GM23338 (cell line): ENCODE data around the gene NCK2. TPM values are rescaled to one million over a fixed set of nuclear protein-coding genes. Genes with fewer than 3 reads are reported as not detected.

Source experiments
- ATAC-seq: fragments of 200-7000 bp; cut with Tn5 transposase; 3 replicates; pipeline ENCODE4 v1.9.1; 2020
- DNase-seq: peaks from one replicate; pipeline ENCODE4 v3.0.0-alpha.2; 2015; ENCODE audit warnings: low spot score
- H2AFZ ChIP-seq: fragments of 200-600 bp; sonication (generic); 2 replicates; pipeline ENCODE4 v1.8.0; 2016; ENCODE audit warnings: antibody characterized with exemption, mild to moderate bottlenecking, moderate library complexity
- H3F3A ChIP-seq: fragments of 200-600 bp; sonication (generic); replicated peaks from 2 replicates; pipeline ENCODE4 v1.8.0; 2017; ENCODE audit warnings: antibody characterized with exemption, mixed run types, low read depth
- H3K27ac ChIP-seq: fragments of 200-600 bp; sonication (generic); 2 replicates; pipeline ENCODE4 v1.6.1; 2016; ENCODE audit warnings: low read depth
- H3K27me3 ChIP-seq: fragments of 200-600 bp; sonication (generic); 2 replicates; pipeline ENCODE4 v1.8.0; 2016; ENCODE audit warnings: mild to moderate bottlenecking, mixed run types, moderate library complexity; ENCODE audit not compliant: insufficient read depth
- H3K36me3 ChIP-seq: fragments of 200-600 bp; sonication (generic); 2 replicates; pipeline ENCODE4 v1.8.0; 2016; ENCODE audit warnings: mild to moderate bottlenecking; ENCODE audit not compliant: insufficient read depth
- H3K4me1 ChIP-seq: fragments of 200-600 bp; sonication (generic); 2 replicates; pipeline ENCODE4 v1.8.0; 2016; ENCODE audit warnings: mild to moderate bottlenecking, moderate library complexity; ENCODE audit not compliant: insufficient read depth
- H3K4me2 ChIP-seq: fragments of 200-600 bp; sonication (generic); 2 replicates; pipeline ENCODE4 v1.7.1; 2017; ENCODE audit warnings: mixed run types
- H3K4me3 ChIP-seq: fragments of 200-600 bp; sonication (generic); 2 replicates; pipeline ENCODE4 v1.6.1; 2016; ENCODE audit warnings: mixed run types
- H3K79me2 ChIP-seq: fragments of 200-600 bp; sonication (generic); replicated peaks from 2 replicates; pipeline ENCODE4 v1.8.0; 2017; ENCODE audit warnings: mild to moderate bottlenecking; ENCODE audit not compliant: insufficient read depth
- H3K9me2 ChIP-seq: fragments of 200-600 bp; sonication (generic); 2 replicates; pipeline ENCODE4 v1.8.0; 2017; ENCODE audit not compliant: insufficient read depth
- H4K20me1 ChIP-seq: fragments of 200-600 bp; sonication (generic); replicated peaks from 2 replicates; pipeline ENCODE4 v1.8.0; 2017; ENCODE audit warnings: mild to moderate bottlenecking; ENCODE audit not compliant: insufficient read depth
- H3K27ac Mint-ChIP-seq: 2 replicates; pipeline ENCODE4 v1.8.0; 2020; ENCODE audit warnings: inconsistent platforms, mild to moderate bottlenecking, moderate library complexity, mixed read lengths
- H3K27me3 Mint-ChIP-seq: 3 replicates; pipeline ENCODE4 v1.8.0; 2022; ENCODE audit warnings: low read depth, mild to moderate bottlenecking, moderate library complexity, mixed read lengths, inconsistent platforms; ENCODE audit not compliant: insufficient read depth, poor library complexity
- H3K36me3 Mint-ChIP-seq: 3 replicates; pipeline ENCODE4 v1.8.0; 2021; ENCODE audit warnings: low read depth, mild to moderate bottlenecking, inconsistent platforms, moderate library complexity, mixed read lengths
- H3K4me1 Mint-ChIP-seq: 3 replicates; pipeline ENCODE4 v1.8.0; 2020; ENCODE audit warnings: mild to moderate bottlenecking, inconsistent platforms, mixed read lengths
- H3K4me3 Mint-ChIP-seq: 3 replicates; pipeline ENCODE4 v1.8.0; 2021; ENCODE audit warnings: moderate library complexity, mild to moderate bottlenecking, inconsistent platforms, mixed read lengths
- H3K9me3 Mint-ChIP-seq: 3 replicates; pipeline ENCODE4 v1.8.0; 2020; ENCODE audit warnings: moderate library complexity, mild to moderate bottlenecking, inconsistent platforms, mixed read lengths
- EZH2 ChIP-seq: fragments of 200-600 bp; sonication (generic); IDR thresholded peaks from one replicate; pipeline ENCODE4 v1.8.0; 2017; ENCODE audit warnings: antibody characterized with exemption, mild to moderate bottlenecking, low read depth; ENCODE audit not compliant: unreplicated experiment
- polyA plus RNA-seq: library from polyadenylated mRNA; unstranded; fragments of >200 nt; fragmentation: Nextera tagmentation; extraction: Ambion mirVana; gene quantifications from 2 replicates; pipeline ENCODE4 v1.2.1, GENCODE V29; 2016
- total RNA-seq: library from RNA; depleted of rRNA; stranded (reverse); fragments of >200 nt; shearing (Covaris generic); gene quantifications from 2 replicates; pipeline ENCODE4 v1.2.3, GENCODE V29; 2014
- TF ChIP-seq, protein P1 (sequence below): fragments of 250-450 bp; sonication (Bioruptor Pico); IDR thresholded peaks from 2 replicates; pipeline ENCODE4 v1.5.0; 2020; ENCODE audit warnings: mild to moderate bottlenecking, moderate library complexity
- TF ChIP-seq, protein P2 (sequence below): IDR thresholded peaks from one replicate; pipeline ENCODE4 v1.6.1; 2018; ENCODE audit warnings: antibody characterized with exemption; ENCODE audit not compliant: unreplicated experiment

The NCK2 gene
- total and polyA plus RNA-seq, 2 experiments from 2014 or later, result 26.9 to 59.9 TPM

DNA sequence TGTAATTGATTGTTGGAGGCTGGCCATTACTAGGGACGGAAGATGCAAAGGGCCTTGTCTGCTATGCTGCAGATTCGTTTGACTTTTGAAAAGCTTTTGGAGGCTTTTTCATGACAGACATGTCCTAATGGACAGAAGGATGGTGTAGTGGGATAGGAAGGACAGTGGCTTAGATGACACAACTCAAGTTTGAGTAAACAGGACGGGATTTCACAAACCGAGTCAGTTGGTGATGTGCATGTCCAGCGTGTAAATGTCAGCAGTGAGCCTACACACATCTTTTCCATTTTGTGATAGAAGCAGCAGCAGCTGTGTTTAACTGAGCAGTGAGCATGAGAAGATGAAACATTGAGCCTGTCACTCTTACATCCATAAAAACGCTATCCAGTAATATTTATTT is 76.0 kb downstream of the NCK2 start (continued):
- TF ChIP-seq, protein P1, sequence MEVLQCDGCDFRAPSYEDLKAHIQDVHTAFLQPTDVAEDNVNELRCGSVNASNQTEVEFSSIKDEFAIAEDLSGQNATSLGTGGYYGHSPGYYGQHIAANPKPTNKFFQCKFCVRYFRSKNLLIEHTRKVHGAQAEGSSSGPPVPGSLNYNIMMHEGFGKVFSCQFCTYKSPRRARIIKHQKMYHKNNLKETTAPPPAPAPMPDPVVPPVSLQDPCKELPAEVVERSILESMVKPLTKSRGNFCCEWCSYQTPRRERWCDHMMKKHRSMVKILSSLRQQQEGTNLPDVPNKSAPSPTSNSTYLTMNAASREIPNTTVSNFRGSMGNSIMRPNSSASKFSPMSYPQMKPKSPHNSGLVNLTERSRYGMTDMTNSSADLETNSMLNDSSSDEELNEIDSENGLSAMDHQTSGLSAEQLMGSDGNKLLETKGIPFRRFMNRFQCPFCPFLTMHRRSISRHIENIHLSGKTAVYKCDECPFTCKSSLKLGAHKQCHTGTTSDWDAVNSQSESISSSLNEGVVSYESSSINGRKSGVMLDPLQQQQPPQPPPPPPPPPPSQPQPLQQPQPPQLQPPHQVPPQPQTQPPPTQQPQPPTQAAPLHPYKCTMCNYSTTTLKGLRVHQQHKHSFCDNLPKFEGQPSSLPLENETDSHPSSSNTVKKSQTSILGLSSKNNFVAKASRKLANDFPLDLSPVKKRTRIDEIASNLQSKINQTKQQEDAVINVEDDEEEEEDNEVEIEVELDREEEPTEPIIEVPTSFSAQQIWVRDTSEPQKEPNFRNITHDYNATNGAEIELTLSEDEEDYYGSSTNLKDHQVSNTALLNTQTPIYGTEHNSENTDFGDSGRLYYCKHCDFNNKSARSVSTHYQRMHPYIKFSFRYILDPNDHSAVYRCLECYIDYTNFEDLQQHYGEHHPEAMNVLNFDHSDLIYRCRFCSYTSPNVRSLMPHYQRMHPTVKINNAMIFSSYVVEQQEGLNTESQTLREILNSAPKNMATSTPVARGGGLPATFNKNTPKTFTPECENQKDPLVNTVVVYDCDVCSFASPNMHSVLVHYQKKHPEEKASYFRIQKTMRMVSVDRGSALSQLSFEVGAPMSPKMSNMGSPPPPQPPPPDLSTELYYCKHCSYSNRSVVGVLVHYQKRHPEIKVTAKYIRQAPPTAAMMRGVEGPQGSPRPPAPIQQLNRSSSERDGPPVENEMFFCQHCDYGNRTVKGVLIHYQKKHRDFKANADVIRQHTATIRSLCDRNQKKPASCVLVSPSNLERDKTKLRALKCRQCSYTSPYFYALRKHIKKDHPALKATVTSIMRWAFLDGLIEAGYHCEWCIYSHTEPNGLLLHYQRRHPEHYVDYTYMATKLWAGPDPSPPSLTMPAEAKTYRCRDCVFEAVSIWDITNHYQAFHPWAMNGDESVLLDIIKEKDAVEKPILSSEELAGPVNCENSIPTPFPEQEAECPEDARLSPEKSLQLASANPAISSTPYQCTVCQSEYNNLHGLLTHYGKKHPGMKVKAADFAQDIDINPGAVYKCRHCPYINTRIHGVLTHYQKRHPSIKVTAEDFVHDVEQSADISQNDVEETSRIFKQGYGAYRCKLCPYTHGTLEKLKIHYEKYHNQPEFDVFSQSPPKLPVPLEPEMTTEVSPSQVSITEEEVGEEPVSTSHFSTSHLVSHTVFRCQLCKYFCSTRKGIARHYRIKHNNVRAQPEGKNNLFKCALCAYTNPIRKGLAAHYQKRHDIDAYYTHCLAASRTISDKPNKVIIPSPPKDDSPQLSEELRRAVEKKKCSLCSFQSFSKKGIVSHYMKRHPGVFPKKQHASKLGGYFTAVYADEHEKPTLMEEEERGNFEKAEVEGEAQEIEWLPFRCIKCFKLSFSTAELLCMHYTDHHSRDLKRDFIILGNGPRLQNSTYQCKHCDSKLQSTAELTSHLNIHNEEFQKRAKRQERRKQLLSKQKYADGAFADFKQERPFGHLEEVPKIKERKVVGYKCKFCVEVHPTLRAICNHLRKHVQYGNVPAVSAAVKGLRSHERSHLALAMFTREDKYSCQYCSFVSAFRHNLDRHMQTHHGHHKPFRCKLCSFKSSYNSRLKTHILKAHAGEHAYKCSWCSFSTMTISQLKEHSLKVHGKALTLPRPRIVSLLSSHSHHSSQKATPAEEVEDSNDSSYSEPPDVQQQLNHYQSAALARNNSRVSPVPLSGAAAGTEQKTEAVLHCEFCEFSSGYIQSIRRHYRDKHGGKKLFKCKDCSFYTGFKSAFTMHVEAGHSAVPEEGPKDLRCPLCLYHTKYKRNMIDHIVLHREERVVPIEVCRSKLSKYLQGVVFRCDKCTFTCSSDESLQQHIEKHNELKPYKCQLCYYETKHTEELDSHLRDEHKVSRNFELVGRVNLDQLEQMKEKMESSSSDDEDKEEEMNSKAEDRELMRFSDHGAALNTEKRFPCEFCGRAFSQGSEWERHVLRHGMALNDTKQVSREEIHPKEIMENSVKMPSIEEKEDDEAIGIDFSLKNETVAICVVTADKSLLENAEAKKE (CRISPR knock-in tag), result no peak

DNA sequence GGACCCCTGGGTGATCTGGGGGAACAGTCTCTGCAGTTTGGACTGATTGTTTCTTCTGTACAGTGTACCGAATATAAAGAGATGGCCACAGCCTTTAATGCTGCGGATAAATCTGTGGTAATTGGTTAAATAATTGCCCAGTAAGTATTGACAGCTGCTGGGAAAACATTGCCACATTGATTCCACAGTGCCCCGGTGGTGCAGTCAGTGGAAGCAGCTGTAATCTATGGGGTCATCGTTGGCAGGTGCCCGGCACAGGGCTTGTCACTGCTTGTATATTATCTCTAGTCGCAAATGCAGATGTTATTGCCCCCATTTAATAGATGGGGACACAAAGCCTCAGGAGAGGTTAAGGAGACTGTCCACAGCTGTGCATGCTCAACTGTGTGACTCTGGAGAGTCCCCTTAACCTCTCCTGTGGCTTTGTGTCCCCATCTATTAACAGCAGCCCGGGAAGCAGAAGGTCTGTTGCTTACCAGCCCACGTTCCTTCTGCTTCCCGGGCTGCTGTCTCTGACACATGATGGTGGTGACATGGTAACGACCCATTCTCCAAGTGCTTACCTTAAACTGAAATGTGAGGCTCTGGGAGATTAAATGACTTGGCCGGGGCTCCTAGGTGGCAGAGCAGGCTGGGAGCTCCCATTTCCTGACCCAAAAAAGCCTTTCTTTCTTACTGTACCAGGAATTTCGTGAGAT is 76.9 kb downstream of the NCK2 start:
- Histone ChIP-seq H2AFZ (no peak overlapping the region), H3K9me2 (peaks cover 3% of the 10 kb centered on the region; the same call in 1 of the 2 replicates), H3K79me2 (peaks cover 55% of the 10 kb centered on the region), H3K4me3 (no peak overlapping the region), H3K36me3 (0 out of 2 replicates have a peak, but pooled peaks cover 4% of the 10 kb centered on the region), H3F3A (no peaks in the 10 kb centered on the region), H3K27me3 (no peaks in the 10 kb centered on the region), H3K27ac (0 out of 2 replicates have a peak overlapping the region, but pooled peaks have one; percentile 66), H3K4me1 (peaks cover 8% of the 10 kb centered on the region; the same call in 1 of the 2 replicates), H3K4me2 (no peak overlapping the region), H4K20me1 (peaks cover 23% of the 10 kb centered on the region)
- TF ChIP-seq, protein P2, sequence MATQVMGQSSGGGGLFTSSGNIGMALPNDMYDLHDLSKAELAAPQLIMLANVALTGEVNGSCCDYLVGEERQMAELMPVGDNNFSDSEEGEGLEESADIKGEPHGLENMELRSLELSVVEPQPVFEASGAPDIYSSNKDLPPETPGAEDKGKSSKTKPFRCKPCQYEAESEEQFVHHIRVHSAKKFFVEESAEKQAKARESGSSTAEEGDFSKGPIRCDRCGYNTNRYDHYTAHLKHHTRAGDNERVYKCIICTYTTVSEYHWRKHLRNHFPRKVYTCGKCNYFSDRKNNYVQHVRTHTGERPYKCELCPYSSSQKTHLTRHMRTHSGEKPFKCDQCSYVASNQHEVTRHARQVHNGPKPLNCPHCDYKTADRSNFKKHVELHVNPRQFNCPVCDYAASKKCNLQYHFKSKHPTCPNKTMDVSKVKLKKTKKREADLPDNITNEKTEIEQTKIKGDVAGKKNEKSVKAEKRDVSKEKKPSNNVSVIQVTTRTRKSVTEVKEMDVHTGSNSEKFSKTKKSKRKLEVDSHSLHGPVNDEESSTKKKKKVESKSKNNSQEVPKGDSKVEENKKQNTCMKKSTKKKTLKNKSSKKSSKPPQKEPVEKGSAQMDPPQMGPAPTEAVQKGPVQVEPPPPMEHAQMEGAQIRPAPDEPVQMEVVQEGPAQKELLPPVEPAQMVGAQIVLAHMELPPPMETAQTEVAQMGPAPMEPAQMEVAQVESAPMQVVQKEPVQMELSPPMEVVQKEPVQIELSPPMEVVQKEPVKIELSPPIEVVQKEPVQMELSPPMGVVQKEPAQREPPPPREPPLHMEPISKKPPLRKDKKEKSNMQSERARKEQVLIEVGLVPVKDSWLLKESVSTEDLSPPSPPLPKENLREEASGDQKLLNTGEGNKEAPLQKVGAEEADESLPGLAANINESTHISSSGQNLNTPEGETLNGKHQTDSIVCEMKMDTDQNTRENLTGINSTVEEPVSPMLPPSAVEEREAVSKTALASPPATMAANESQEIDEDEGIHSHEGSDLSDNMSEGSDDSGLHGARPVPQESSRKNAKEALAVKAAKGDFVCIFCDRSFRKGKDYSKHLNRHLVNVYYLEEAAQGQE, result no peak
- TF ChIP-seq EZH2, result no peak
- Mint-ChIP-seq H3K36me3 (peaks cover 20% of the 10 kb centered on the region), H3K4me3 (no peak overlapping the region), H3K27me3 (peaks cover 1% of the 10 kb centered on the region), H3K9me3 (no peaks in the 10 kb centered on the region), H3K27ac (no peak overlapping the region), H3K4me1 (peaks cover 8% of the 10 kb centered on the region; the same call in 2 of the 3 replicates)
- DNase-seq (no peak), ATAC-seq (no peak)
